Measurements from ENCODE around the gene ZER1.

The ZER1 gene

DNA sequence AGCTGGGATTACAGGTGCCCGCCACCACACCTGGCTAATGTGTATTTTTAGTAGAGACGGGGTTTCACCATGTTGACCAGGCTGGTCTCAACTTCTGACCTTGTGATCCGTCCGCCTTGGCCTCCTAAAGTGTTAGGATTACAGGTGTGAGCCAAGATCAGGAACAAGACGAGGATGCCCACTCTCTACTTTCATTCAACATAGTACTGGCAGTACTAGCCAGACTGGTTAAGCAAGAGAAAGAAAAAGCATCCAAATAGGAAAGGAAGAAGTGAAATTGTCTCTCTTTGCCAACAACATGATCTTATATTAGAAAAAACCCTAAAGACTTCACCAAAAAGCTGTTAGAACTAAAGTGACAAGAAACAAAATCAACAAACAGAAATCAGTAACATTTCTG is 39.1 kb upstream of the ZER1 start:
- TF ChIP-seq YY1 (IDR thresholded peaks at IDR 0.05; ENCODE audit: insufficient read depth, insufficient read length) (no peak), SUZ12 (IDR thresholded peaks at IDR 0.05; ENCODE audit: extremely low read depth, insufficient read depth, insufficient read length) (no peak), ZNF274 (IDR thresholded peaks at IDR 0.05; ENCODE audit: low read depth, low read length) (no peak)
- Histone ChIP-seq H3K9ac (ENCODE audit: insufficient read length, low read depth) (no peak overlapping the region), H3K9me3 (ENCODE audit: insufficient read depth, low read length) (no peaks in the 10 kb centered on the region), H3K36me3 (ENCODE audit: insufficient read depth, insufficient read length, low read length) (peaks cover 33% of the 10 kb centered on the region), H3K4me3 (ENCODE audit: insufficient read length, low read depth) (no peak overlapping the region), H3K27me3 (ENCODE audit: insufficient read depth, insufficient read length) (no peaks in the 10 kb centered on the region), H3K4me1 (ENCODE audit: insufficient read depth, insufficient read length) (no peaks in the 10 kb centered on the region)
- no peak for DNase-seq (ENCODE audit: low read depth, low spot score)

DNA sequence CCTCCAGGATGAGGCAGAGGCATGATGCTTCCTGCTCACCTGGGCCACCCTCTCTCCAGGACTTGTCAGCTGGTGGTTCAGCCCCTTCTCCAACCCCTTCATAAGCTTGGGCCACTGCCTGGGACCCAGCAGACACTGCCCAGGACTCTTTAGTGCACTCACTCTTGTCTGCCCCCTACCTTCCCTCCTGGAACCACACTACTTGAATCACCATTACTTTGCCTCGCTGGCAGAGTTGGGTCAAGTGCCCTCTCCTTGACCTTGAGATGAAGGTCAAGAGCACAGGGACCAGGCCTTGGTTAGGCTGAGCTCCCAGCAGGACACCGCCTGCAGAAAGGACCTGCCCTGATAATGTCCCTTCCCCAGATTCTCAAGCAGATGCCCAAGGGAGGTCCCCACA is 38.1 kb upstream of the ZER1 start:
- Histone ChIP-seq H3K4me3 (ENCODE audit: insufficient read length, low read depth) (no peak overlapping the region), H3K36me3 (ENCODE audit: insufficient read depth, insufficient read length, low read length) (peaks cover 42% of the 10 kb centered on the region), H3K9ac (ENCODE audit: insufficient read length, low read depth) (no peak overlapping the region), H3K9me3 (ENCODE audit: insufficient read depth, low read length) (no peaks in the 10 kb centered on the region), H3K27me3 (ENCODE audit: insufficient read depth, insufficient read length) (no peaks in the 10 kb centered on the region), H3K4me1 (ENCODE audit: insufficient read depth, insufficient read length) (no peaks in the 10 kb centered on the region)
- TF ChIP-seq YY1 (IDR thresholded peaks at IDR 0.05; ENCODE audit: insufficient read depth, insufficient read length) (no peak), ZNF274 (IDR thresholded peaks at IDR 0.05; ENCODE audit: low read depth, low read length) (no peak), SUZ12 (IDR thresholded peaks at IDR 0.05; ENCODE audit: extremely low read depth, insufficient read depth, insufficient read length) (no peak)
- no peak for DNase-seq (ENCODE audit: low read depth, low spot score)

DNA sequence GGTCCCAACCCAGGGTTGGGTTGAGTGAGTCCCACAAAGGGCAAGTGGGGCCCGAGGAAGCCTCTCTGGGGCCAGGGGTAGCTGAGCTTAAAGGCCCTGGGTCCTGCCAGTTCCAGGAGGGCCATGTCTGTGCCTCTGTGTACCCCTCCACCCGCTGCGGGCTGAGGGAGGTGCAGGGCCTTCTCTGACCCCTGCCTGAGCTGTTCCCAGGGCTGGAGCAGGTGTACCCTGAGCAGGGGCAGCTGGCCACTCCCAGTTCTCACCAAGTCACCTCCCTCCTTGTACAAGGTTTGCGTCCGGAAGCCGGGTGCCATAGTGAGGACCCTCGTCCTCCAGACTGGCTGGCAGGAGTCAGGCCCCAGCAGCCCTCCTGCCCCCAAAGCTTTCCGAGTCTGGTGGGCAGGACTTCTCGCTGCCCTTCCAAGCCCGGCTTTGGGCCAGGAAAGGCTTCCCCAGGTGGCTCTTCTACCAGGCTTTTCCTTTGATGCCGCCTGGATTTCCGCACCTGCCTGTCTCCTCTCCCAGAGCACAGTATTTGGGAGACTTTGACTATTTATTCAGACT is 37.4 kb upstream of the ZER1 start:
- Histone ChIP-seq H3K36me3 (ENCODE audit: insufficient read depth, insufficient read length, low read length) (peaks cover 43% of the 10 kb centered on the region), H3K27me3 (ENCODE audit: insufficient read depth, insufficient read length) (no peaks in the 10 kb centered on the region), H3K9ac (ENCODE audit: insufficient read length, low read depth) (no peak overlapping the region), H3K4me1 (ENCODE audit: insufficient read depth, insufficient read length) (no peaks in the 10 kb centered on the region), H3K9me3 (ENCODE audit: insufficient read depth, low read length) (no peaks in the 10 kb centered on the region), H3K4me3 (ENCODE audit: insufficient read length, low read depth) (no peak overlapping the region)
- TF ChIP-seq SUZ12 (IDR thresholded peaks at IDR 0.05; ENCODE audit: extremely low read depth, insufficient read depth, insufficient read length) (no peak), YY1 (IDR thresholded peaks at IDR 0.05; ENCODE audit: insufficient read depth, insufficient read length) (no peak), ZNF274 (IDR thresholded peaks at IDR 0.05; ENCODE audit: low read depth, low read length) (no peak)
- DNase-seq (ENCODE audit: low read depth, low spot score): no peak

DNA sequence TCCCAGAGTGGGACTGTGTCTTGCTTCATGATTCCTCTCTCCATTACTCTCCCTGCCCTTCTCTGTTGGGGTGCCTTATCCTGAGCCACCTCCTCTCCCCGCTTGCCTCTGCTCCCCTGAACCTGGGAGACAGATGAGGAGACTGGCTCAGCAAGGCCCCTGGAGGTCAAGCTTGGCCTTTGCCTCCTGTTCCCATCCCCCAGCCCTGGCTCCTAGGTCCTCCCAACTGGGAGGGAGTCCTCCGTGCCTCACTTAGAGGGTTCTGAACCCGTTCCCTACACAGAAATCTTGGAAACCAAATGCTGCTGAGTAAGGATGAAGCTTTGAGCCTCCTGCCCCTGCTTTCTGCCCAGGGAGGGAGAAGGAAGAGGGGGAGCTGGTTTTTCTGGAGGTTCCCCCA is 36.8 kb upstream of the ZER1 start:
- TF ChIP-seq ZNF274 (IDR thresholded peaks at IDR 0.05; ENCODE audit: low read depth, low read length): no peak
- no peak for TF ChIP-seq SUZ12 (IDR thresholded peaks at IDR 0.05; ENCODE audit: extremely low read depth, insufficient read depth, insufficient read length)
- no peak for TF ChIP-seq YY1 (IDR thresholded peaks at IDR 0.05; ENCODE audit: insufficient read depth, insufficient read length)
- Histone ChIP-seq H3K4me1 (ENCODE audit: insufficient read depth, insufficient read length) (no peaks in the 10 kb centered on the region), H3K9ac (ENCODE audit: insufficient read length, low read depth) (no peak overlapping the region), H3K27me3 (ENCODE audit: insufficient read depth, insufficient read length) (no peaks in the 10 kb centered on the region), H3K4me3 (ENCODE audit: insufficient read length, low read depth) (no peak overlapping the region), H3K36me3 (ENCODE audit: insufficient read depth, insufficient read length, low read length) (peaks cover 49% of the 10 kb centered on the region), H3K9me3 (ENCODE audit: insufficient read depth, low read length) (no peaks in the 10 kb centered on the region)
- DNase-seq (ENCODE audit: low read depth, low spot score): no peak

DNA sequence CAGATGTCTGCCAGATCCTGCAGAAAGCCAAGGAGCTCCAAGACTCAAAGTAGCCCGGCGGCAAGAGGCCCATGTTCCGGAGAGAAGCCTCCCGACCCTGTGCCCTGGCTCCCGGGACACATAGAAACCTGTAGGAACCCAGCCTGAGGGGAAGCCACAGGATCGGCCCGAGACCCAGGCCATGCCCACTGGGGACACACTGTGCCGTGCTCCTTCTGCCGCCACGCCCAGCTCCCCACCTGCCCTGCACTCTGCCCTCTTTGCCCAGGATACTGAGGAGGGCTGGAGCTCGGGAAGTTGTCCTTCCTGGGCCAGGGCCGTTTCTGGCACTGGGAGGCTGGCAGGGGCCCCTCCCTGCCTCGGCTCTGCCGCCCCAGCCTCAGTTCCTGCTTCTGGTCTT is 36.1 kb upstream of the ZER1 start:
- H3K9ac ChIP-seq (ENCODE audit: insufficient read length, low read depth): no peak overlapping the region
- peaks cover 56% of the 10 kb centered on the region for H3K36me3 ChIP-seq (ENCODE audit: insufficient read depth, insufficient read length, low read length)
- TF ChIP-seq ZNF274 (IDR thresholded peaks at IDR 0.05; ENCODE audit: low read depth, low read length): no peak
- TF ChIP-seq SUZ12 (IDR thresholded peaks at IDR 0.05; ENCODE audit: extremely low read depth, insufficient read depth, insufficient read length): no peak
- no peak for TF ChIP-seq YY1 (IDR thresholded peaks at IDR 0.05; ENCODE audit: insufficient read depth, insufficient read length)
- H3K4me1 ChIP-seq (ENCODE audit: insufficient read depth, insufficient read length): no peaks in the 10 kb centered on the region
- no peak for DNase-seq (ENCODE audit: low read depth, low spot score)
- H3K4me3 ChIP-seq (ENCODE audit: insufficient read length, low read depth): no peak overlapping the region
- H3K9me3 ChIP-seq (ENCODE audit: insufficient read depth, low read length): no peaks in the 10 kb centered on the region
- H3K27me3 ChIP-seq (ENCODE audit: insufficient read depth, insufficient read length): no peaks in the 10 kb centered on the region

DNA sequence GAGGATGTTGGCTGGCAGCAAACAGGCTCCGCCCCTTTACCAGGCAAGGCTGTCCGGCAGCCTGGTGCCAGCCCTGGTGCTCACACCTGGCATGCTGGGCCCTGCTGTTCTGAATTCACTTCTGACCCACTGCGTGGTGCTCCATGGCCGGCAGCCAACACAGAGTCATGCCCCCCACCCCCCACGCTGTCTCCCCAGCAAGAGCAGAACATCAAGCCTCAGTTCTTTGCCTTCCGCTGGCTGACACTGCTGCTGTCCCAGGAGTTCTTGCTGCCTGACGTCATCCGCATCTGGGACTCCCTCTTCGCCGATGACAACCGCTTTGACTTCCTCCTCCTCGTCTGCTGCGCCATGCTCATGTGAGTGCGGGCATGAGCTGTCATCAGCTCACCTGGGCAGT is 33.9 kb upstream of the ZER1 start:
- no peaks in the 10 kb centered on the region for H3K9me3 ChIP-seq (ENCODE audit: insufficient read depth, low read length)
- H3K27me3 ChIP-seq (ENCODE audit: insufficient read depth, insufficient read length): no peaks in the 10 kb centered on the region
- no peak overlapping the region for H3K4me3 ChIP-seq (ENCODE audit: insufficient read length, low read depth)
- H3K36me3 ChIP-seq (ENCODE audit: insufficient read depth, insufficient read length, low read length): peaks cover 71% of the 10 kb centered on the region
- DNase-seq (ENCODE audit: low read depth, low spot score): no peak
- no peak for TF ChIP-seq YY1 (IDR thresholded peaks at IDR 0.05; ENCODE audit: insufficient read depth, insufficient read length)
- no peak for TF ChIP-seq SUZ12 (IDR thresholded peaks at IDR 0.05; ENCODE audit: extremely low read depth, insufficient read depth, insufficient read length)
- TF ChIP-seq ZNF274 (IDR thresholded peaks at IDR 0.05; ENCODE audit: low read depth, low read length): no peak
- H3K9ac ChIP-seq (ENCODE audit: insufficient read length, low read depth): no peak overlapping the region
- H3K4me1 ChIP-seq (ENCODE audit: insufficient read depth, insufficient read length): no peaks in the 10 kb centered on the region

DNA sequence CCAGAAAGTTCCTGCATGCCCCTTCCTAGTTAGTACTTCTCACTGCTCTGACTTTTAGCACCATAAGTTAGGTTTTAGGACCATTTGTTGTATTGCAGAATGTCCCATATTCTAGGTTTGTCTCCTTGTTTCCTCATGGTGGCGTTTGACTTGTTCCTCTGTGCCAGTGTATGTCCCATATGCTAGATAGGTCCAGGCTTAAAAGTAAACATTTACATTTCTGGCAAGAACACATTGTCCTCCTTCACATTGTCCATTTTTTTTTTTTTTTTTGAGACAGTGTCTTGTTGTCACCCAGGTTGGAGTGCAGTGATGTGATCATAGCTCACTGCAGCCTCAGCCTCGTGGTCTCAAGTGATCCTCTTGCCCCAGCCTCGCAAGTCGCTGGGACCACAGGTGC is 30.8 kb upstream of the ZER1 start:
- Histone ChIP-seq H3K4me3 (ENCODE audit: insufficient read length, low read depth) (no peak overlapping the region), H3K36me3 (ENCODE audit: insufficient read depth, insufficient read length, low read length) (peaks cover 79% of the 10 kb centered on the region), H3K9me3 (ENCODE audit: insufficient read depth, low read length) (no peaks in the 10 kb centered on the region), H3K4me1 (ENCODE audit: insufficient read depth, insufficient read length) (no peaks in the 10 kb centered on the region), H3K9ac (ENCODE audit: insufficient read length, low read depth) (no peak overlapping the region), H3K27me3 (ENCODE audit: insufficient read depth, insufficient read length) (no peaks in the 10 kb centered on the region)
- TF ChIP-seq SUZ12 (IDR thresholded peaks at IDR 0.05; ENCODE audit: extremely low read depth, insufficient read depth, insufficient read length) (no peak), YY1 (IDR thresholded peaks at IDR 0.05; ENCODE audit: insufficient read depth, insufficient read length) (no peak), ZNF274 (IDR thresholded peaks at IDR 0.05; ENCODE audit: low read depth, low read length) (no peak)
- no peak for DNase-seq (ENCODE audit: low read depth, low spot score)

Measured in NT2/D1 (cell line).